Cerebellar nuclear complex (tissue), 1 donor: ENCODE results near the gene GALK1.

Experiments
- DNase-seq, 2 experiments: peaks; one replicate each; lab custom pipeline; 2025; lab: John Stamatoyannopoulos, UW

Gene GALK1

GRCh38 chr17:75749545-75750389 lies 15.2 kb downstream of the GALK1 start:
- DNase-seq, result peak in 1 of 2 experiments; percentile 60

DNA sequence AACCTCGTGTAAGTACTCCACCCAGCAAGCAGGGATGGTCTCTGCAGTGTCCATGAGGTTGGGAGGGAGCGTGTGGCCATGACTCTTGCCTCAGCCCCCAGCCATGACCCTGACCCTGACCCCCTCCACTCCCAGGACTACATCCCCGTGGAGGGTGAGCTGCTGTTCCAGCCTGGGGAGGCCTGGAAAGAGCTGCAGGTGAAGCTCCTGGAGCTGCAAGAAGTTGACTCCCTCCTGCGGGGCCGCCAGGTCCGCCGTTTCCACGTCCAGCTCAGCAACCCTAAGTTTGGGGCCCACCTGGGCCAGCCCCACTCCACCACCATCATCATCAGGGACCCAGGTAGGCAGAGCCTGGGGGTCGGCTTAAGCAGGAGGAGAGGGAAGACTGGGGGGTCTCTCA lies 16.3 kb downstream of the GALK1 start:
- DNase-seq, result no peak

- DNase-seq, result no peak
Observed at GRCh38 chr17:75743625-75744206, 21.3 kb downstream of the GALK1 start.

GRCh38 chr17:75742337-75742736 lies 22.7 kb downstream of the GALK1 start:
- no peak for DNase-seq

DNA sequence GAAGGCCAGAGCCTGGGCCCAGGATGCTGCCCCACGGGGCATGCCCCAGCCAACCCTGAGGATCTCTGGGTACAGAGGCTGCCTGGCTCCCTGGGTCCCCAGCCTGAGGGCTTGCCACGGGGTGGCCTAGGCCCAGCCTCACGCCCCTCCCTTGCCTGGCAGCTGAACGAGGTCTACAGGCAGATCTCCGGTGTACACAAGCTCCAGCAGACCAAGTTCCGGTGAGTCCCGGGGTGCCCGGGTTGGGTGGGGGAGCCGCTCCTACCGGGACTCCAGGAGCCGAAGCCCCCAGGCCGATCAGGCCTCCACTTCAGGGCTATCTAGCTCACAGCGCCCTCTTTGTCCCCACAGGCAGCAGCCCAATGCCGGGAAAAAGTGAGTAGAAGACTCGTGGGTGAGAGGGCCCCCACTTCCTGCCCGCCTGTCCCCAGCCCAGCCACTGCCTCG lies 24.3 kb downstream of the GALK1 start:
- DNase-seq, result no peak

DNA sequence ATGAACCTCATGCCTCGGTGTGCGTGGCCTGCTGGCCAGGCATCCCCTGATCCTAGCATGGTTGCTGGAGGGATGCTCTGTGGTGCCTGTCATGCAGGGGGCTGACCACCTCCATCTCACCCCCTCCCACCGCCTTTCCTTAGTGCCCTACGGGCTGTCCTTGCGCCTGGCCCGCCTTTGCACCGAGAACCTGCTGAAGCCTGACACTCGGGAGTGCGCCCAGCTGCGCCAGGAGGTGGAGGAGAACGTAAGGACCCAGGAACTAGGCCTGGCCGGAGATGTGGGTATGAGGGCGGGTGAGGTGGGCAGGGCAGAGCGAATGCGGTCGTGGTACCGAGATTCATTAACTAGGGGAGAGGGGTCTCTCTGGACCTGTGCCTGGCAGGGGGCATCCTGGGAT lies 24.8 kb downstream of the GALK1 start:
- no peak for DNase-seq

DNA sequence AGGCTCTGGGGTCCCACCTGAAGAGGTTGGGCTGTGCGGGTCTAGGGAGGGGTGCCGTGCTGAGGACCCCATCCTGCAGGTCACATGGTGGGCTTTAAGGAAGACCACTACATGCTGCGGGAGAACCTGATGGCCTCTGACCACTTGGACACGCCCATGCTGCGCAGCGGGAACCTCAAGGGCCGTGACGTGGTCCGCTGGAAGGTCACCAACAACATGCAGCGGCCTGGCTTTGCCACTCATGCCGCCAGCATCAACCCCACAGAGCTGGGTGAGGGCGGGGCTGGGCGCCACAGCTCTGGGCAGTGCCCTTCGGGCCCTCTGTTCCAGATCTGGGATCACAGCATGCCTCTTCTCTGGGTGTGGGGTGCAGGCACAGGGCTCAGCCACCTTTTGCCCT lies 25.2 kb downstream of the GALK1 start:
- no peak for DNase-seq

DNA sequence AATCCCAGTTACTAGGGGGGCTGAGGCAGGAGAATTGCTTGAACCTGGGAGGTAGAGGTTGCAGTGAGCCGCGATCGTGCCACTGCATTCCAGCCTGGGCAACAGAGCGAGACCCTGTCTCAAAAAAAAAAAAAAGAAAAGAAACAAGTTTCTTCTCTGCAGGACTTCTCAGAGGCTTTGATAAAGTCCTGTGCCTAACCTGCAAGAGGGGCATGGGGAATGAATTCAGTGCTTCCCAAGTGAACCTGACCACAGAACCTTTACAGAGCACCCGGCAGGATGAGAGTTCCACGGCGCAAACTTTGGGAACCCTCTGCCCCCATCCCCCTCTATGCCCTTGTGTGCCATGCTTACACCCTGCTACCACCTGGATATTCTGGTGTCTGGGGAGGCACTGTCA lies 25.8 kb downstream of the GALK1 start:
- DNase-seq, result no peak

- DNase-seq, result no peak
Observed at GRCh38 chr17:75738218-75738802, 26.7 kb downstream of the GALK1 start.

DNA sequence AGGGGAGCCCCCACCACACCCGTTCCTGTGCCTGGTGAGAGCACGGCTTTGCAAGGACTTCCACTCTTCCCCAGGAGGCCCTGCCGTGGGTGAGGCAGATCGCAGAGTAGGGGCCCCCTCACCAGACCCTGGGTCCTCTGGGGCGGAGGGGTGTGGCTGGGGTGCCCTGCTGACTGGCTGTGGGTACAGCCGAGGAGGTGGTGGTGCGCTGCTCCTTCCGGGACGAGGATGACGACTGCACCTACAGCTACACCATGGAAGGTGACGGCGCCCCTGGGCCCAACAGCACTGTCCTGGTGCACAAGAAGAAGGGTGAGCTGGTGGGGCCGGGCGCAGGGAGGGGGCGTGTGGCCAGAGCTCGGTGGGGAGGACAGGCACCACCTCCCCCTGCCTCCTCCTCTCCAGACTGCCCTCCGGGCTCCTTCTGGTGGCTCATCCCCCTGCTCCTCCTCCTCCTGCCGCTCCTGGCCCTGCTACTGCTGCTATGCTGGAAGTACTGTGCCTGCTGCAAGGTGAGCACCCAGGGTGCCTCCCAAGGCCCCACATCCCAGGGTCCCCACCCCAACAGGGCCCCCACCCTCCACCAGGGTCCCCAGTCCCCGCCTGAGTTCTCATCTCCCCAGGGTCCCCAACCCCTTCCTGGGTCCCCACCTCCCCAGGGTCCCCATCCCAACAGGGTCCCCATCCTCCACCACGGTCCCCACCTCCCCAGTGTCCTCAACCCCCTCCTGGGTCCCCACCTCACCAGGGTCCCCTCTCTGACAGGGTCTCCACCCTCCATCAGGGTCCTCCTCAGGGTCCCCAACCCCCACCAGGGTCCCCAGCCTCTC lies 27.6 kb downstream of the GALK1 start:
- DNase-seq, result no peak

DNA sequence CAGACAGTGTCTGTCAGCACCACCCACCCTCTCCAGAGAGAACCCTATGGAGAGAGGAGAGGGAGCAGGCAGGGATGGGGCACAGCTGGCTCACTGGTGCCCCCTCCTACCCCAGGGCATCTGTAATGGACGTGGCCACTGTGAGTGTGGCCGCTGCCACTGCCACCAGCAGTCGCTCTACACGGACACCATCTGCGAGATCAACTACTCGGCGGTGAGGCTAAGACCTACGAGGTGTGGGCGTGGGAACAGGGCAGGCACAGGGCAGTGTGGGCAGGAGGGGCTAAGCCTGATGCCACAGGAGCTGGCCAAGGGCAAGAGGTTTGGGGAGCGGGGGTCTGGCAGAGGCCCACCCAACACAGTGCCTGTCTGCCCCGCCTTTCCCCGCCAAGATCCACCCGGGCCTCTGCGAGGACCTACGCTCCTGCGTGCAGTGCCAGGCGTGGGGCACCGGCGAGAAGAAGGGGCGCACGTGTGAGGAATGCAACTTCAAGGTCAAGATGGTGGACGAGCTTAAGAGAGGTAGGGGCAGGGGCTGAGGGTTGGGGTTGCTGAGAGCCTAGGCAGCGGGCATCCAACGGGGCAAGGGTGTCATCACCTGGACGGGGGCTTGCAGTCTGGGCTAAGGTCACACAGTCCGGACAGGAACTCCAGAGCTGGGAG lies 28.7 kb downstream of the GALK1 start:
- no peak for DNase-seq

DNA sequence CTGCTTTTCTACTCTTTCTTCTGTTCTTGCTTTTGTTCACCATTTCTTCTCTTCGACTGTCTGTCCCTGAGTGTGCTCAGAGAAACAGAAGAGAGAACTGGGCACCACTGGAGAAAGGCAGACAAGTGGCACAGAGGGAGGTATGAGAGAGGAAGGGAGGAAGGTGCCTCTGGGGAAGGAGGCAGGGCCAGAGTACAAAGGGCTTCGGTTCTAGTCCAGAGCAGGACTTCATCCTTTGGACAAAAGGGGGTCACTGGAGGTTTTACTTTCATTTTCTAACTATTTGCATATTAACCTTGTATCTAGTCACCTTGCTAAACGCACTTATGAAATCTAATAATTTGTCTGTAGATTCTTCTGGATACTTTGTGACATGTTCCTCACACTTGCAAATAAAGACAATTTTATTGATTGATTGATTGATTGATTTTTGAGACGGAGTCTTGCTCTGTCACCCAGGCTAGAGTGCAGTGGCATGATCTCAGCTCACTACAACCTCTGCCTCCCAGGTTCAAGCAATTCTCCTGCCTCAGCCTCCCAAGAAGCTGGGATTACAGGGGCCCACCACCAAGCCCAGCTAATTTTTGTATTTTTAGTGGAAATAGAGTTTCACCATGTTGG lies 30.2 kb downstream of the GALK1 start:
- no peak for DNase-seq

DNA sequence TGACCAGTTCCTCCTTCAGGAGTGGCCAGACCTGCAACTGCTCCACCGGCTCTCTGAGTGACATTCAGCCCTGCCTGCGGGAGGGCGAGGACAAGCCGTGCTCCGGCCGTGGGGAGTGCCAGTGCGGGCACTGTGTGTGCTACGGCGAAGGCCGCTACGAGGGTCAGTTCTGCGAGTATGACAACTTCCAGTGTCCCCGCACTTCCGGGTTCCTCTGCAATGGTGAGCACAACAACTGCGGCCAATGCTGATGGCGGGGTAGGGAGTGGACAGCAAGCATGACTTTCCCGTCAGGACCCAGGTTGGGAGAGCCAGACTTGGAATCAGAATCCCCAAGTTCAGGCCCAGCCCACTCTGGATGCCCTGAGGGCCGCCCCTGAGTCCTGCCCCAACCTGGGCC lies 31.5 kb downstream of the GALK1 start:
- DNase-seq, result no peak

GRCh38 chr17:75731716-75732498 lies 33.1 kb downstream of the GALK1 start:
- no peak for DNase-seq

DNA sequence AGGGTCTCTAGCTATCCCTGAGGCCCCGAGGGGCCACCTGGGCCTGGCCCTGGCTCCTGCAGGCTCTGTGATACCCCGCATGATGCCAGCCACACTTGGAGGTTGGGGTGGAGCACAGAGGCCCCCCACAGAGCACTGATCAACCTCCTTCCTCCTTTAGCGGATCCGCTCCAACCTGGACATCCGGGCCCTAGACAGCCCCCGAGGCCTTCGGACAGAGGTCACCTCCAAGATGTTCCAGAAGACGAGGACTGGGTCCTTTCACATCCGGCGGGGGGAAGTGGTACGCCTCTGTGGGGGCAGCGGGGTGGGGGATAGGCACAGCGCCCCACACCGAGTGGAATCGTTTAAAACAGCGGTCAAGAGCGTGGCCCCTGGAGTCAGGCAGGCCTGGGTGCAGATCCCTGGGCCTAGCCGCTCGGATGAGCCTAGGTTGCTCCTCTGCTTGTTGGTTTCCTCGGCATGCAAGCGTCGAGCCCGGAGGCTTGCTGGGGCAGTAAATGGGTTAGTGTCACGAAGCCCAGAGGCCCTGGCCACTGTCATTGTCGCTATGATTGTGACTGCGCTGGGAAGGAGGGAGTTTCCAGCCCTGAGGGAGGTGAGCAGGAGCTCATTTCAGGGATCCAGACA lies 33.8 kb downstream of the GALK1 start:
- no peak for DNase-seq

- DNase-seq, result no peak
Observed at GRCh38 chr17:75730065-75730464, 34.9 kb downstream of the GALK1 start.

DNA sequence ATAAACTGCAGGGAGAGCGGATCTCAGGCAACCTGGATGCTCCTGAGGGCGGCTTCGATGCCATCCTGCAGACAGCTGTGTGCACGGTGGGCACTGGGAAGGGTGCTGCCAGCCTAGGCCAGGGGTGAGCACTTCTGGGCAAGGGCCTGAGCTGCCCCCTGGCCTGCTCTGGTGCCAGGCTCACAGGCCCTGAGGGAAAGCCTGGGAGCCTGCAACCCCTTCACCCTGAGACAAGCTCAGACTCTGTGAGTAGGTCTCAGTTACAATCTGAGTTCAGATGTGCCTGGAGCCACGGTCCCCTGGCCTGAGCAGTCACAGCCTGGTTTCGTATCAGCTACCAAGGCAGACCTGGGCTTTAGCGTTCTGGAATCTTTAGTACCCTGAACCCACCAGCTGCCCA lies 35.6 kb downstream of the GALK1 start:
- no peak for DNase-seq

GRCh38 chr17:75727391-75727790 lies 37.6 kb downstream of the GALK1 start:
- DNase-seq, result no peak

DNA sequence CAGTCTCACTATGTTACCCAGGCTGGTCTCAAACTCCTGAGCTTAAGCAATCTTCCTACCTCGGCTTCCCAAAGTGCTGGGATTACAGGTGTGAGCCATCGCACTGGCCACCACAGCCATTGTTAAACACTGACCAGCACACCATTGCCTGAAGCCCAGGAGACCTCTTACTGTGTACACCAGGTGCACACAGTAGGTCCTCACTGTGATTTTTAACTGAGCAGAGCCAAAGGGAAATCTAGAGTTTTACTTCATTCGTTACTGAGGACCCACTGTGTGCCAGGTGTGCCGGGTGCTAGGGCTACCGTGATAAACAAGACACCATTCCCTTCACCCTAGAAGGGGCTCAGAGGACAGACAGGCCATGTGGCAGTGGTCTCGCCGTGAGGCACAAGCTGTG lies 39.5 kb downstream of the GALK1 start:
- no peak for DNase-seq
